GM19238 (cell line): ENCODE data around the gene KCNJ9.
A peak's percentile ranks its signal among the peaks of the same experiment; 100 is the strongest.

ENCODE experiments used
- DNase-seq: peaks from one replicate; pipeline ENCODE4 v3.0.0; 2011; ENCODE audit warnings: low spot score; ENCODE audit not compliant: insufficient read length

The KCNJ9 gene

DNA sequence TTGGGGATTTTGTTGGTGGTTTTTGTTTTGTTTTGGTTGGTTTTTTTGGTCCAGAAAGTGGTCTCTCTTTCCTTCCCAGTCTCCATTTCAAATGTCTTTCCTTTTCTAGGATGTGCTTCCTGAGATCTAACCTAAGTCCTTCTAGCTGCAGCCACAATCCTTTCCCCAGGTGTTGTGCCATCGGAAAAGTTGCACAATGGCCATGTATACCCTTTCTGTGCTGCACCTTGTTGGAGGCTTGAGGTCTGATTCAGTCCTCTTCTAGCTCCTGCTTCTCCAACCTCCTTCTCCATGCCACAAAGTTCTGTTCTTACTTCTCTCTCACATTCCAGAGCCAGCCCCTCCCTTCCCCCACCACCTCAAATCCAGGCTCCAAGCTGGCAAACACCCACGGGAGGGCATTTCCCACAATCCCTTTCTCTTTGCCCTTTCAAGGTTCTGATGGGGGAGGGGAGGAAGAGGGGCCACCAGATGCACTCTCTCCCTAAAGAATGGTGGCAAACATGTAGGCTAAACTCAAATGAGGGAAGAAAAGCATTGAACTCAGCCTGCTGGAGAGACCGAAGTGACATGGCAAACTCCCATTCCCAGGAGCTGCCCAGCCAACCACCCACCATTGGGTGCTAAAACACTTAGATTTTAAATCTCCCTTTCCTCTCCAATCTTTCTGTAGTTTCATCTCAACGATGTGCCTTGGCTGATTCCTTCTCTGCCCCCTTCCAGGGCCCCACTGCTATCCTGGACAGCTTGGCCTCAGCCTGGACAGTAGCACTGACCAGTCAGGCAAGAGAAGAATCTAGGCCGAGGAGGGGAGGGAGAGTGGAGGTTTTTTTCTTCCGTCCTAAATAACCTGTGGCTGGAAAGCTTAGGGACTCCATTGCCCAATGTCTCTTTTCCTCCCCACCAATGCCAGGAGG is 14.3 kb upstream of the KCNJ9 start:
- DNase-seq, result no peak

DNA sequence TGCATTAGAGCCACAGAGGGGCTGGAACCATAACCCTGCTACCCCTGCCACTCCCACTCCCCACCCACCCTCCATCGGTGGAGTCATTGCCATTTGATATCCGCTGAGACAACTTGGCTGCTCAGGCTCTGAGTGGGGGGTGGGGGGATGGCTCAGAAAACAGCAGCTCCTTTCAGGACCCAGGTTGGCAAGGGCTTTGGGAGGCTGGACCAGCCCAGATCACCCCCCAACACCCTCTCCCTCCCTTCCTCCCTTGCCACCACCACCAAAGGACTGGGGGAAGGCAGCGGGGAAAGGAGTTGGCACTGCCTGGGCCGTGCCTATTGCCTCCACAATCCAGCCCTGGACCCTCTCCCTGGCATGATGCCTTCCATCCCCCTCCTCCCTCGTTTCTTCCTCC is 13.1 kb upstream of the KCNJ9 start:
- no peak for DNase-seq

DNA sequence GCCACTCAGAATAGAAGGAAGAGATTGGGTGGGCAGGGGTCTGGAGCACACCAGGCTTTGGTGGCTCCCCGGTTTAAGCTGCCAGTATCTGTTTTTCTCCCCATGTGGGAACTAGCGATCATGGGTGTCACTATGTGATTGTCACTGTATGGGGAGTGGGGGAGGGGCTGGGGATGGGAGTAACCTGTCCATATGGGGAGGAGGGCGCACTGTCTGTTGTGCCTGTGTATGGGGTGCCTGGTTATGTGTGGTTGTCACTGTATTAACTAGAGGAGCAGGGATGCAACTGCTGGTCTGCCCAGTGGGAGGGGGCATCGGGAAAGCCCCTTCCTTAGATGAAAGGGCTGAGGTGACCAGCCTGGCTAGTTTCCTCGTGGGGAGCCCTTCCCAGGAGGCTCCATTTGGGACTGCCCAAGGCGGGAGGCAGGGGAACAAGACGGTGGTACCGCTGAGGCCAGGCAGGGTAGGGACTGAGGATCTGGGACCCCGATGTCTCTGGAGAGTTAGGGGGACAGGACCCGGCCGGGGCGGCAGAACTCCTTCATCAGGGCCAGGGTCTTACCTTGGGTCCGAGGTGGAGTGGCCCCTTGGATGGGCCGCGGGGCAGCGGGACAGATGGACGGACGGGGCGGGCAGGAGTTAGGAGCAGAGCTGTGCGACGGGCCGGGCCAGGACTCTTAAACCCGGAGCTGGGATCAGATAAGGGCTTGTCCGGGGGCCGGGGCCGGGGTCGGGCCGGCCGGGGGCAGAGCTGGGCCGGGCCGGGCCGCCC is 11.7 kb upstream of the KCNJ9 start, which contains the start of gene KCNJ10:
TSS of gene KCNJ10 (minus strand) at position 701 of the 772 bp plus-strand sequence. CDS start 27,628 bp downstream, outside the sequence.
- no peak for DNase-seq

DNA sequence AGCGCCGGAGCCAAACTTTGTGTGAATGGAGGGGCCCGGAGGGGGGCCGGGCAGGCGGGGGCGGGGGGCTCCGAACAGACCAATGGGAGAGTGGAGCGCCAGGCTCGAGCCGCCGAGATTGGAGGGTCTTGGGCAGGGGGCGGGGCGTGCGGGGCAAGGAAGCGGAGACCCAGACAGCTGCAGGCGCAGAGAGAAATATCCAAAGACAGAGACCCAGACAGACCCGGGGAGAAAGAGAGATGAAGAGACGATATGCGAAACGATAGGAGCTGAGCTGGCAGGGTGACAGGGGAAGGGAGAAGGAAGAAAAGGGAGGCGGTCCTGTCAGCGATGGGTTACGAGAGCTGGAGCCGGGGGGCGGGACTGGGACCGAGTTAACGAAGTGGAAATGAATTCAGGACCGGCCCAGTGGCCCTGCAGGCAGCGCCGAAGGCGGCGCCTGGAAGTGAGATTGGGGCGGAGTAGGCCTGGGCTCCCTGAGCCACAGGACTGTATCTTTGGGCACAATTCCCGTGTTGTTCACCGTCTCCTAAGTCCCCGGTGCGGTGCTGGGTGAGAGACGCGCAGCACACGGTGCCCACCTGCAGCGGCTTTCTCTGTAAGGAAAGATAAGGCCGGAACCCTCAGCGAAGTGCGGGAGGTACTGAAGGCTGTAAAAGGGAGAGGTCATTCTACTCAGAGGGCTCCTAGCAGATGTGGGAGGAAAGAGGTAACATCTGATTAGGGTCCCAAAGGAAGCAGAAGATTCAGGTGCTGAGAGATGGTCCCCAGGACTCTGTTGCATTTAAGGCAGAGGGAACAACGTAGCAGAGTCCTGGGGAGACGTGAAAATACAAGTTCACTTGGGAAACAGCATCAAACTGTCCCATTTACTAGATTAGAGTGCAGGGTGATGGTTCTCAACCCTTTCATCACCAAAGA is 10.8 kb upstream of the KCNJ9 start:
- peak; percentile 59 for DNase-seq

DNA sequence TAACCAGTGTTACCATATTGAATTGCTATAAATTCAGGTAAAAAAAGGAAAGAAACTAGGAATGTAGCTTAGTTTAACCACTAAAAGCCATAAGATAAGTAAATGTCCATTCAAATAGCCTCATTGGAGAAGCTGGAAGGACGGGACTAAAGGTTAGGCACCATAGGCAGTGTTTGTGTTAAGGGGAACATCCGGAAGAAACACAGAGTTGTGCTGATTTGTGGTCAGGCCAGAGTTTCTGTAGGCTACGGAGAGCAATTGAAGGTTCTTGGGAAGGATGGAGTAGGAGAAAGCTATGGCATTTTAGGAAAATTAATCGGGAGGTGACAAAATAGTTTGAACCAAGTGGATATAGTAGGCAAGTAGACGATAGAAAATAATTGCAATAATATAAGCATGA is 10.0 kb upstream of the KCNJ9 start:
- no peak for DNase-seq

- no peak for DNase-seq
Measured at GRCh38 chr1:160074865-160075264, 6.5 kb upstream of the KCNJ9 start.

DNA sequence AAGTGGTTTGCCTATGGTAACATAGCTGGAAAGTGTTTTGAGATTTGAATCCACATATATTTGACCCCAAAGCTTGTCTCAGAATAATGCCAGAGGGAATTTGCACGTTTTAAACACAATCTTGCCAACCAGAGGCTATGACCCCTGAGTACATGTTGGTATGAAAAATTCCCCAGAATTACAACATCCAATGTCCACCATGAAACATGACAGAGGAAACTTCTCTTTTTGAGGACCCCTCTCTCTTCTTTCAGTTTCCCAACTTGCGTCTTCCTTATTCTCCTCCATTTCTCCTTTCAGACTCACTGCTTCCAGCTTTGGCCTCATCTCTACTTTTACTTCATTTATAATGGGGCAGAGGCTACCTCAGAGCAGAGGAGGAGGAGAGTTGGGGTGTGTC is 5.5 kb upstream of the KCNJ9 start:
- DNase-seq, result no peak

DNA sequence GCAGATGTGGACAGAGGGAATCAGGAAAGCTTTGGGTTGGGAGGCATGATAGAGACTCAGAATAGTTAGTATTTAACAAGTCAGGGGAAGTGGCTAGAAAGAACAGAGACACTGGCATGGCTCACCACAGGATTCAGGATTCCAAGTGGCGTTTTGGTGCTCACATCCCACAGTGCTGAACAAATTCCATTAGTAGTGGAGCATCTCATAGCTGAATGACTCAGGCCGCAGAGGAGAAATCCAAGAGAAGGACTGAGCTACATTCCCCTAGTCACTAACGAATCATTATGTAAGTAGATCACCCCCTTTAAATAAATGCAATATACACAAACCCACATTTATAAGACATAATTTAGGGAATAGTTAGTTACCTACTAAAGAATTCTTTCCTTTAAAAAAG is 5.0 kb upstream of the KCNJ9 start:
- DNase-seq, result no peak

DNA sequence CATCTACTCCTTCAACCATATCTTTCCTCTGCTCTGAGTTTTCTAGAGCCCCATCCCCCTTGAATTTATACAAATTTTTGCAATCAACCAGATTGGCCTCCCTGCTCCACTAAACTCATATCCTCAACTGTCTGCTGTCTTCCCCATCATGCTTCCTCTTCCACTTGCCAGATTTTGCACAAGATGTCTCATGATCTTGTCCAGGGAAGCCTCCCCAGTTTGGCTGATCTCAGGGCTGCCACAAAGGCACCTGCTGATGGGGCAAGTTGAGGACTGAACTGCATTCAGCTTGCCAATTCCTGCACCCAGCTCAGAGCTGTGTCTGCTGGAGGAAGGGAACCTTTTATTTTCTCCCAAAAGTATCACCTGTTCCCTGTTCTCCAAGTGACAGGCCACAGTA is 3.9 kb upstream of the KCNJ9 start:
- DNase-seq, result no peak

DNA sequence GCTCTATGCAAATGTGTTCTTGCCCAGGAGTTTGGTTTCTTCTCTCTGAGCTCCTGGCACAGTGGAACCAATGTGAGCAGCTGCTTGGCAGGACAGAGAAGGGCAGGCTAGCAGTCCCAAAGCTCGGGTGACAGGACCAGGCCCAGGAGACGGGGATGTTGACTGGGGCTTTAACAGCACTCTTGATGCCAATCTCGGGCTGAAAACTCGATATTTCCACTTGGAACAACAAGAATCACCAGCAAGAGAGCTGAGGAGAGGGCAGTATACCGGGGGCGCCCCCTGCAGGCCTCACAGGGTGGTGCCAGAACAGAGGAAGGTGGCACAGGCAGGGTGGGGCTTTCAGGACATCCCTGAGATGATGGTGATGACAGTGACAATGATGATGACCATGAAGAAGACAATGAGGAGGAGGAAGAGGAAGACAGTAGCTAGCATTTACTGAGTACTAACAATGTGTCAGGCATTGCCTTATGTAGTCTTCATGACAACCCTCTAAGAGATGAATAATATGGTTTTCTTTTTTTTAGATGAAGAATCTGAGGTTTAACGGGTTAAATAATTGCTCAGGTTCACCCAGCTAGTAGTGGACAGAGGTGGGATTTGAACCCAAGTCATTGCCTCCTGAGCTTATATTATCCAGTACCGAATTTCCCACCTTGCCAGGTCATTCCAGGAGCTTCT is 2.7 kb upstream of the KCNJ9 start:
- peak; percentile 64 for DNase-seq

- DNase-seq, result no peak
Measured at GRCh38 chr1:160079448-160079847, 1.9 kb upstream of the KCNJ9 start.

DNA sequence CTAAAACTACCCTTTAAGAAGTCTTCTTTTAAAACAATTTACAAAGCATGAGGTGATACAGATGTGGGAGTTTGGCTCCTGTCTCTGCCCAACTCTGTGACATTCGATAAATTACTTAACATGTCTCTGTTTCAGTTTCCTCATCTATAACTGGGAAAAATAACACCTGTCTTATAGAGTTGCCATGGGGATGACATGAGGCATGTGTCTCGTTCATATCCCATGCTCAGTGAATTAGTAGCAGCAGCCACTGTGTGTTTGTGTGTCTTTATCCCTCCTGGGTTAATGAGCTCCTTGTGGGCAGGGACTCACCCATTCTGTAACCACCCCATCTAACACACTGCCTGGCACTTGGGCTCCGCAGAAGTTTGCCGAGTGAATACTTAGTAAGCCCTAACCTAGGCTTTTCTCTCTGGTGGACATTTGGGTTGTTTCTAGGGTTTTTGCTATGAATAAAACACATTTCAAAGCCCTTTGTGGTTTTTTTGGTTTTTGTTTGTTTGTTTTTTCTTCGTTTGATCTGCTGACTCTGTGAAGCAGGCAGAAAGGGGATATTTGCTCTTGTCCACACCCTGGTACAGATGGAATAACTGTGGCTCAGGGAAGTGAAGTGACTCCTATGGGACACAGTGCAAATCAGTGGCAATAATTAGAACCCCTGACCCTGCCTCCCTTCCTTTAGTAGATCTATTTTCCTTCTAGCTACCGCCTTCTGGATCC is 797 bp upstream of the KCNJ9 start:
- DNase-seq, result no peak

- no peak for DNase-seq
Measured at GRCh38 chr1:160082487-160082886, 1.1 kb downstream of the KCNJ9 start.

- no peak for DNase-seq
Measured at GRCh38 chr1:160082926-160083325, 1.6 kb downstream of the KCNJ9 start.

GRCh38 chr1:160083968-160084770 is 2.8 kb downstream of the KCNJ9 start:
- peak; percentile 80 for DNase-seq

- no peak for DNase-seq
Measured at GRCh38 chr1:160084771-160085321, 3.5 kb downstream of the KCNJ9 start.

DNA sequence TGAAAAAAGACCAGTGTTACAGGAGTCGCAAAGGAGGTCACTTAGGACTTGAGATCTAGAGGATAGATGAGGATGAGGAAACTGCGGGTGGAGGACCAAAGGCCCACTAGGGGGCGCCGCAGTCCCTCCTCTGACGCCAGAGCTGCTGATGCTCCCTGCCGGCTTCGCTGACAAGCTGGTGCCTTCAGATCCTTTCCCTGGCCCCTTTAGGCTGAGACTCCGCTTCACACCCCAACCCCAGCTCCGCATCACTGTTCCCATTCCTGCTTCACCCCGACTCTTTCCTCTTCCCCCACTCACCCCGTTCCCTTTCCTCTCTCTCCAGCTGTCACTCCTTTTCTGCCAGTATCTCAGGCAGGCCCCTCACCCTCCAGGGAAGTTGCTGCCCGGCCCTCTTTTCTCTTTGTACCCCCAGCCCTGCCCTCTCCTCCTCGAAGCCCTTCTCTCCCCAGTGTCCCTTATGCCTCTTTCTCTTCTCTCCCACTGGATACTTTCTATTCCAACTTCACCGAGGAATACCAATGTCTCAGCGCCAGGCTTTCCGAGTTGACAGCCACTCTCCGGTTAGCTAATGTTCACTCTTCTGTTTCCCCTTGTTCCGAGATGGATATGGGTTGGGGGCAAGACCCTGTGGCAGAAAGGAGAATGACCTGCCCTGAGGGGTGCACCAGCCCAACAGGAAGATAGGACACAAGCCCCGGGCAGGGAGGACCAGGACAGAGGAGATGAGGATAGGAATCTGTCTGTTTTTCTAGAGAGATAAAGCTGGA is 4.5 kb downstream of the KCNJ9 start:
- peak; percentile 89 for DNase-seq

DNA sequence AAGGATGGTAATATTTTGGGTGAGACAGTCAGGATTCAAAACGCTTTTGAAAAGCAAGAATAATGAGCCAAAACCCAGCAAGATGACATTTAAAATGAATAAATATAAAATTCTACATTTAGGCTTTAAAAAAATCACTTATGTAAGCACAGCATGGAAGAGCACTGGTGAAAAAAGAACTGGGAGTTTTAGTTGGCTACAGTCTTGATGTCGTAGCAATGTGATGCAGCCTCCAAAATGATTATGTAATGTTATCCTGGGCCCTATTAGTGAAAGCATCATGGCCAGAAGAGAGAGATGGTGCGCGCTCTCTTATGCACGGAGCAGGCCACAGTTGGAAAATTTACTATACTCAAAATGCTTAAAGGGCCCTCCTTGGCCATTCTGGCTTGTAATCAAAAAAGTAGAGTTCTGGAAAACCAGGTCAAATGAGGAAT is 5.1 kb downstream of the KCNJ9 start:
- DNase-seq, result no peak
